Measurements from ENCODE around the gene NKX1-2.

Gene NKX1-2

DNA sequence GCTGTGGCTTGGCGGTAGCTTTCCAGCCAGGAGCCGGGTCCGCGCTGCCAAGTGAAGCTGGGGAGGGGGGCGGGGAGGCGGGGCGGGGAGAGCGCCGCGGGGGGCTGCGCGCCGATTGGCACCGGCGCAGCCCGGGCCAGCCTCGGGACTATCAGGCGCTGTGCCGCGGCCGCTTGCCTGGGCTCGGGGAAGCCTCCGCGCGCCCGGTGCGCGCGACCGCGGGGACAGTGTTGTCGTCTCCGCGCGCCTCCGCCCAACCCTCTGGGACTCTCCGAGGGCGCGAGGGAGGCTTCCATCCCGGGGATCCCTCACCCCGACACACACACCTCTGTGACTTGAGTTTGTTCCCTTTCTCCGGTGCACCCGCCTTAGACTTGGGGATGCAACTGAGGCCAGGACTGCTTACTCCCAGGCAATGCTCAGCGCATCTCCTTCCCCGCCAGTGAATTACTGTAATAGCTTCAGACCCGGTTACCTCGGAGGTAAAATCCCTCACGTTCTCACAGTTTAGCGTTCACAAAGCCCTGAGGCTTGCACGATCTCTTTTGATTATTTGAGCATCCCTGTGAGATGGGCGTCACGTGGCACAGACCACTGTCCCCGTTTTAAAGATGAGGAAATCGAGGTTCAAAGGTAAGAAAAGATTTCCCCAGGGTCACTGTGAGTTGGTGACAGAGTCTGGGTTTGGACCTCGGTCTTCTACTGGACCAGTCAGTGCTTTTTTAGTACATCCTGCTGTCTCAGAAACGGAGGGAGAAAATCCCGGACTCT, at the start of gene NKX1-2:
Gene NKX1-2 (minus strand): TSS at position 24 of the 771 bp plus-strand sequence. CDS start 92 bp downstream, outside the sequence.
- H3K9me3 Mint-ChIP-seq = no peaks in the 10 kb centered on the region
- H3K36me3 Mint-ChIP-seq = no peaks in the 10 kb centered on the region
- peaks cover 32% of the 10 kb centered on the region for H3K4me1 Mint-ChIP-seq
- no peak for ATAC-seq
- peak within 1 kb of the TSS; percentile 38 for H3K4me3 Mint-ChIP-seq
- H3K27me3 Mint-ChIP-seq = peaks cover 86% of the 10 kb centered on the region
- no peak within 1 kb of the TSS for H3K27ac Mint-ChIP-seq

GRCh38 chr10:124498056-124498455, 48.2 kb upstream of the NKX1-2 start:
- H3K27me3 Mint-ChIP-seq = no peaks in the 10 kb centered on the region
- no peak for ATAC-seq
- no peak overlapping the region for H3K27ac Mint-ChIP-seq
- H3K9me3 Mint-ChIP-seq = peaks cover 4% of the 10 kb centered on the region
- H3K36me3 Mint-ChIP-seq = peaks cover 24% of the 10 kb centered on the region
- H3K4me3 Mint-ChIP-seq = no peak overlapping the region
- H3K4me1 Mint-ChIP-seq = peaks cover 15% of the 10 kb centered on the region

DNA sequence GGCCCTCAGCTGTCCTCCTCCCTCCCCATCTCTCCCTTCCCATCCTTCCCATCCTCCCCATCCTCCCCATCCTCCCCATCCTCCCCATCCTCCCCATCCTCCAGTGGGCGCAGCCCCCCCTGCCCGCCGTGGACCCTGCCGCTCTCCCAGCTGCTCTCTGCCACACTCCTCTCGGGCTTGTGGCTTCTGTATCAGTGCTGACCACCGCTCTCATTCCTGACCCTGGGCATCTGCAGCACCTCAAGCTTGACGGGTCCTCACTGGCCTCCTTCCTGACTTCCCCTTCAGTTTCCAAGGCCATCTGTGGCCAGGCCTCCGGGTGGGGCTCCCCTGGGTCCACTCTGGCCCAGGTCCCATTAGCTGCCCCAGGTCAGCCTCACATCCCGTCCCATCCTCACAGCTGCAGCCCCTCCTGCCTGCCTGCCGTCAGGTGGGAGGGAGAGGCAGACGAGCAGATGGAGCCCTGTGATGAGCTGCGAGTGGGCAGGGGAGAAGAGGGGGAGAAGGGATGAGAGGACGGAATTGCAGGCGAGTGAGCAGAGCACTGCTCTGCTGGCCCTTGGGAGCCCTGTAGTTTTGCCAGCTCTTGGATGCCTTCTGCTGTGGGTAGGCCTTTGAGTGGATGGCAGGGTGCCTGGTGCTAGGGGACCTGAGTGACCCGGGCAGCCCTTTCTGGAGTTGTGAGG, 47.5 kb upstream of the NKX1-2 start:
- no peaks in the 10 kb centered on the region for H3K27me3 Mint-ChIP-seq
- H3K9me3 Mint-ChIP-seq = peaks cover 4% of the 10 kb centered on the region
- peaks cover 31% of the 10 kb centered on the region for H3K36me3 Mint-ChIP-seq
- ATAC-seq = no peak
- no peak overlapping the region for H3K27ac Mint-ChIP-seq
- no peak overlapping the region for H3K4me3 Mint-ChIP-seq
- H3K4me1 Mint-ChIP-seq = peaks cover 15% of the 10 kb centered on the region

- H3K27ac Mint-ChIP-seq = no peak overlapping the region
- peaks cover 4% of the 10 kb centered on the region for H3K9me3 Mint-ChIP-seq
- ATAC-seq = no peak
- H3K36me3 Mint-ChIP-seq = peaks cover 31% of the 10 kb centered on the region
- H3K4me1 Mint-ChIP-seq = peaks cover 15% of the 10 kb centered on the region
- H3K27me3 Mint-ChIP-seq = no peaks in the 10 kb centered on the region
- no peak overlapping the region for H3K4me3 Mint-ChIP-seq
Measured at GRCh38 chr10:124496620-124497019, 46.8 kb upstream of the NKX1-2 start.

DNA sequence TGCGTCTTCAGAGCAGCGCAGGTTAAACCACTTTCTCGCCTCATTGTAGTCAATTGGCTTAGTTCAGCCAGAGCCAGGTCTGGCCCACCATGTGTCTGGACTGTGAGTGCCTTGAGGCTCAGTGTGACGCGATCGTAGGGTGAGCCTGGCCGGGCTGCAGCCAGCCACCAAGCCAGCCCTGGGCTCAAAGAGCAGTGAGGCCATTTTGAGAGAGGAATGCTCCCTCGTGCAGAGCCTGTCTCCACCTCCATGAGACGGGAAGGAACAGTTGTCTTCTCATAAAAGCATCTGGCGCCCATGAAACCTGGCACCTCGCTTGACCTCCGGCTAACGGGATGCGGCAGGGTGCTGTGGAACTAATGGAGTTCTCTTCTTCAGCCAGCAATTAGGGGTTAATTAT, 46.3 kb upstream of the NKX1-2 start:
- Mint-ChIP-seq H3K27ac (no peak overlapping the region), H3K27me3 (no peaks in the 10 kb centered on the region), H3K4me3 (no peak overlapping the region), H3K9me3 (peaks cover 4% of the 10 kb centered on the region), H3K36me3 (peaks cover 27% of the 10 kb centered on the region), H3K4me1 (peaks cover 15% of the 10 kb centered on the region)
- ATAC-seq = no peak

DNA sequence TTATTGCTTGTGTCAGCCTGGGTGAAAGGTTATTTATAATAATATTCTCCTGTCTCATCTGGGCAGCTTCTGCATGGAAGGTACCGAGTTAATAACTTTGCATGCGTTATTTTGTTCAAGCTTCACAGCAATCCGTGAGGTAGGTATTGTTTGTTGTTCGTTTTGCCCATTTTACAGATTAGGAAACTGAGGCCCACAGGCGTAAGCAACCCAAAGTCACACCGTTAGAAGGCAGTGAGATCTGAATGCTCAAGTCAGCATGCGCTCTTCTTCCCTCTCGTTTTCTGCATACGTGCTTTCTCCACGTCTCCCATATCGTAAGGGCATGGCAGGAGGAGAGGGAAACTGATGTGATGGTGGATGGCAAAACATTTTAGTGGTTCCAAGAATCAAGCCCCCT, 45.9 kb upstream of the NKX1-2 start:
- Mint-ChIP-seq H3K9me3 (peaks cover under 1% of the 10 kb centered on the region), H3K27me3 (no peaks in the 10 kb centered on the region), H3K4me1 (peaks cover 15% of the 10 kb centered on the region), H3K27ac (no peak overlapping the region), H3K4me3 (no peak overlapping the region), H3K36me3 (peaks cover 22% of the 10 kb centered on the region)
- ATAC-seq = no peak

- H3K4me3 Mint-ChIP-seq = no peak overlapping the region
- no peaks in the 10 kb centered on the region for H3K9me3 Mint-ChIP-seq
- peaks cover 15% of the 10 kb centered on the region for H3K4me1 Mint-ChIP-seq
- no peaks in the 10 kb centered on the region for H3K27me3 Mint-ChIP-seq
- no peak overlapping the region for H3K27ac Mint-ChIP-seq
- ATAC-seq = no peak
- peaks cover 19% of the 10 kb centered on the region for H3K36me3 Mint-ChIP-seq
Measured at GRCh38 chr10:124495162-124495561, 45.3 kb upstream of the NKX1-2 start.

DNA sequence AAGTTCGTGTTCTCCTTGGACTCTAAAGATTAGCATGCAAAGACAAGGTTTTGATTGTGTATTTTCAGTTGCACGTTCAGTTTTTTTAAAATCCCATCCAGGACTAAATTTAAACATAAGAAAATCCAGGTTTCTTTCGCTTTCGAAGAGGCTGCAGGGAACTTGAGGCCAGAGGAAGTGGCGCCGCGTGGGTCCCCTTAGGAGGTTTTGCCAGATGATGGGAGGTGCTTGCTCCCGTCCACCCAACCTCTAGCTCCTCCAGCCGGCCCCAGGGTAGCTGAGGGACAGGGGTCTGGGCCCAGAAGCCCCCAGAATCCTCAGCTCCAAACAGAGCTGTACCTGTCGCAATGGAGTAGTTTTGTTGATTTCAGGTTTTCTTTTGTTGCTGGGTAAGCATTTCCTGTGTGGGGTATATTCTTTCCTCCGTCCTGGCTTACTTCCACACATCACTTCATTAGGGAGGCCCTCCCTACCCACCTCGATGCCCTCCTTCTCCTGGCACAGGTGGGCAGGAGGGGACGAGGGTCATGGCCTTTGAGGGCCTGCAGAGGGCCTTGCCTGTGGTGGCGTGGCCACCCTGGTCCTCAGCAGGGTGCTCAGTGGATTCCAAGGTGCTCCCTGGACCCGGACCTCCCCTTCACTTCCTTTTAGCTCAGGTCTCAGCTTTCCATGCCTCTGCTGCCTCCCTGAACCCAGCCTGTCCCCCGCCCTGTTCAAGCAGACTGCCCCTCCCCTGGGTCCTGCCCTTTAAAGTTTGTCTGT, 44.4 kb upstream of the NKX1-2 start:
- no peaks in the 10 kb centered on the region for H3K9me3 Mint-ChIP-seq
- no peaks in the 10 kb centered on the region for H3K27me3 Mint-ChIP-seq
- peaks cover 25% of the 10 kb centered on the region for H3K36me3 Mint-ChIP-seq
- no peak for ATAC-seq
- peaks cover 15% of the 10 kb centered on the region for H3K4me1 Mint-ChIP-seq
- peak overlapping the region; percentile 49 for H3K27ac Mint-ChIP-seq
- peak overlapping the region; percentile 31 for H3K4me3 Mint-ChIP-seq

GRCh38 chr10:124493214-124493882, 43.5 kb upstream of the NKX1-2 start:
- ATAC-seq = no peak
- Mint-ChIP-seq H3K27me3 (no peaks in the 10 kb centered on the region), H3K36me3 (peaks cover 29% of the 10 kb centered on the region), H3K4me3 (no peak overlapping the region), H3K4me1 (peaks cover 15% of the 10 kb centered on the region), H3K27ac (no peak overlapping the region), H3K9me3 (no peaks in the 10 kb centered on the region)

GRCh38 chr10:124492266-124492665, 42.4 kb upstream of the NKX1-2 start:
- H3K9me3 Mint-ChIP-seq = no peaks in the 10 kb centered on the region
- no peak overlapping the region for H3K27ac Mint-ChIP-seq
- H3K4me1 Mint-ChIP-seq = peaks cover 15% of the 10 kb centered on the region
- H3K36me3 Mint-ChIP-seq = peaks cover 32% of the 10 kb centered on the region
- no peak for ATAC-seq
- no peaks in the 10 kb centered on the region for H3K27me3 Mint-ChIP-seq
- no peak overlapping the region for H3K4me3 Mint-ChIP-seq

DNA sequence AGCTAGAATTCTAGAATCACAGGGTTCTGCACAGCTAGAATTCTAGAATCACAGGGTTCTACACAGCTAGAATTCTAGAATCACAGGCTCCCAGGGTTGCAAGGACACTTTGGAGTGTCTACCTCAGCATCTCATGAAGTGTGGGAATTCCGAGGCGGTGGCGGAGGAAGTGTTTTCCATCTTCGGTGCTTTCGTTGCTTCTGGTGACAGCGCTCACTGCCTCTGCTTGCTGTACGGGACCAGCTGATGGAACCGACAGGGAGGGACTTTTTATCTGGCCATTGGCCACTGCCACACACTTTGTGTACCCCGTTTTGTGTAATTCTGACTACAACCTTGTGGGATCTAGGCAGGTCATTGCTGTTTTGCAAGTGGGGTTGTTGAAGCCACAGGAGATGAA, 41.3 kb upstream of the NKX1-2 start:
- Mint-ChIP-seq H3K36me3 (peaks cover 39% of the 10 kb centered on the region), H3K27me3 (no peaks in the 10 kb centered on the region), H3K4me3 (no peak overlapping the region), H3K27ac (no peak overlapping the region), H3K9me3 (no peaks in the 10 kb centered on the region), H3K4me1 (peaks cover 15% of the 10 kb centered on the region)
- ATAC-seq = no peak

GRCh38 chr10:124486635-124487034, 36.8 kb upstream of the NKX1-2 start:
- H3K4me1 Mint-ChIP-seq = no peaks in the 10 kb centered on the region
- H3K36me3 Mint-ChIP-seq = peaks cover 44% of the 10 kb centered on the region
- H3K4me3 Mint-ChIP-seq = no peak overlapping the region
- no peaks in the 10 kb centered on the region for H3K9me3 Mint-ChIP-seq
- H3K27me3 Mint-ChIP-seq = no peaks in the 10 kb centered on the region
- H3K27ac Mint-ChIP-seq = no peak overlapping the region
- ATAC-seq = no peak

GRCh38 chr10:124484661-124485060, 34.8 kb upstream of the NKX1-2 start:
- Mint-ChIP-seq H3K27me3 (no peaks in the 10 kb centered on the region), H3K4me1 (no peaks in the 10 kb centered on the region), H3K4me3 (no peak overlapping the region), H3K27ac (no peak overlapping the region), H3K9me3 (no peaks in the 10 kb centered on the region), H3K36me3 (peaks cover 39% of the 10 kb centered on the region)
- ATAC-seq = no peak

DNA sequence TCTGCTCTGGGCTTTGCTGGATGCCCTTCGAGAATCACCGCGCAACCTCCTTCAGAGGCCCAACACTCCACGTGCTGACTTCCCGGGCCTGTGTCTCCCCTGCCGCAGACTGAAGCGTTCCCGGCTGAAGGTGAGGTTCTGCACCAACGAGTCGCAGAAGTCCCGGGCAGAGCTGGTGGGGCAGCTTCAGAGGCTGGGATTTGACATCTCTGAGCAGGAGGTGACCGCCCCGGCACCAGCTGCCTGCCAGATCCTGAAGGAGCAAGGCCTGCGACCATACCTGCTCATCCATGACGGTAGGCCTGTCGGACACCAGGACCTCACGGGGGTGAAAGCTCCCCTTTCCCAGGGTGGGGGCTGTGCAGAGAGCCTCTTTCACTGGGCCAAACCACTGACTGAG, 34.2 kb upstream of the NKX1-2 start:
- no peaks in the 10 kb centered on the region for H3K4me1 Mint-ChIP-seq
- H3K27me3 Mint-ChIP-seq = no peaks in the 10 kb centered on the region
- H3K27ac Mint-ChIP-seq = no peak overlapping the region
- peaks cover 38% of the 10 kb centered on the region for H3K36me3 Mint-ChIP-seq
- no peak overlapping the region for H3K4me3 Mint-ChIP-seq
- no peaks in the 10 kb centered on the region for H3K9me3 Mint-ChIP-seq
- ATAC-seq = no peak

- H3K4me3 Mint-ChIP-seq = no peak overlapping the region
- H3K36me3 Mint-ChIP-seq = peaks cover 31% of the 10 kb centered on the region
- no peaks in the 10 kb centered on the region for H3K4me1 Mint-ChIP-seq
- no peaks in the 10 kb centered on the region for H3K9me3 Mint-ChIP-seq
- no peak for ATAC-seq
- H3K27ac Mint-ChIP-seq = no peak overlapping the region
- H3K27me3 Mint-ChIP-seq = no peaks in the 10 kb centered on the region
Measured at GRCh38 chr10:124482876-124483275, 33.0 kb upstream of the NKX1-2 start.

Data from stimulated activated memory B cell treated with anti-CD40 and anti-IgM and Interleukin-4, amounts not matched to agents 10 μg/mL and 1 μg/mL and 100 μg/mL, for 72 hours (primary cell).